HL-60 (cell line): Measurements from ENCODE around the gene SMIM31.
A peak's percentile ranks its signal among the peaks of the same experiment; 100 is the strongest.

ENCODE experiments used
- DNase-seq, 2 experiments: peaks; one replicate each; pipeline ENCODE4 v3.0.0-alpha.2; 2010 to 2020; ENCODE audit warnings: low read depth in 1 of 2, low spot score in 1 of 2
- H3K27ac ChIP-seq: fragments of 250-450 bp; sonication (Bioruptor Pico); replicated peaks from 2 replicates; pipeline ENCODE4 v1.5.1; 2020; ENCODE audit warnings: mild to moderate bottlenecking, moderate library complexity
- H3K27me3 ChIP-seq: fragments of 250-450 bp; sonication (Bioruptor Pico); 2 replicates; pipeline ENCODE4 v1.5.1; 2021; ENCODE audit warnings: mild to moderate bottlenecking, moderate library complexity; ENCODE audit not compliant: insufficient read depth, poor library complexity, severe bottlenecking
- H3K4me3 ChIP-seq: replicated peaks from 2 replicates; pipeline ENCODE4 v1.5.1; 2011; ENCODE audit warnings: mild to moderate bottlenecking, control low read depth, low read length; ENCODE audit not compliant: insufficient read depth
- CTCF ChIP-seq: IDR thresholded peaks from one replicate; pipeline ENCODE4 v1.5.1; 2011; ENCODE audit warnings: low read length, control low read depth, inconsistent platforms; ENCODE audit not compliant: insufficient read depth
- GABPA ChIP-seq: IDR thresholded peaks from 2 replicates; pipeline ENCODE4 v1.6.1; 2012; ENCODE audit warnings: low read depth
- POLR2AphosphoS5 ChIP-seq: IDR thresholded peaks from 2 replicates; pipeline ENCODE4 v1.6.1; 2012; ENCODE audit warnings: low read depth
- SPI1 ChIP-seq: IDR thresholded peaks from 2 replicates; pipeline ENCODE4 v1.6.1; 2012; ENCODE audit warnings: low read depth, mild to moderate bottlenecking, borderline replicate concordance
- long read RNA-seq: library from polyadenylated mRNA; unstranded; transcript quantifications from one replicate; pipeline ENCODE4 v2.0.0, GENCODE V29; 2020
- TF ChIP-seq, protein P1 (sequence below): IDR thresholded peaks from 2 replicates; pipeline ENCODE4 v1.6.1; 2012; ENCODE audit warnings: low read depth; ENCODE audit not compliant: insufficient replicate concordance

The SMIM31 gene
- long read RNA-seq, partial matches to known transcripts: 0 of 1 reads
- long read RNA-seq, other reads (novel, unspliced or antisense): 1 of 1 reads

DNA sequence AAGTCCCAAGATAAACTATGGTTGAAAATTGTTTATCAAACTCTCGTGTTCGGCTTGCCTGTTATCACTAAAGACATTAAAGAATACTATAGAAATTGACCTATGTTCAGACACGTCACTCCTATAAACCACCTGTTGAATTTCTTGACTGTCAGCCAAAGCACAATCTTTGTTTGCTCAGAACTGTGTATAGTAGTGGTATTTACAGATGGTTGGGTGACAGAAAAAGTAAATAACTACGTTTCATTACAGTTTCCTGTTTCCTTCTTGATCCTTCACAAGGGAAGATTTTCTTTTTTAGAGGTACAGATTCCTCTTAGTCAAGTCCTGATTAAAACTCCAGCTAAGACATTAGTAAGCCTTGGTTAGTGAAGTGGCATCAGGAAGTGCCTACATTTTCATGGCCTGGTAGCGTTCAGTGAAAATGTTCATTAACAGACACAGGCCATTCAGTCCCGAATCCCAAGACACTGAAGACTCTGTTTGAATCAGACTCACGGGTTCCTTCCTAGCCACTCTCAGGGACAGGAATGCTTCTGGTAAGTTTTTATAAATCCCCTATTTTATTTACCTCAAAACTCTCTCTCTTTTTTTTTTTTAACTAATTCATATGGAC, at the start of gene SMIM31:
TSS of gene SMIM31 (plus strand) at position 259 of the 616 bp plus-strand sequence. CDS start 16,313 bp downstream, outside the sequence.
- Histone ChIP-seq H3K4me3 (no peak within 1 kb of the TSS), H3K27me3 (no peaks in the 10 kb centered on the region), H3K27ac (no peak within 1 kb of the TSS)
- no peak for DNase-seq
- TF ChIP-seq CTCF (no peak), SPI1 (no peak)

DNA sequence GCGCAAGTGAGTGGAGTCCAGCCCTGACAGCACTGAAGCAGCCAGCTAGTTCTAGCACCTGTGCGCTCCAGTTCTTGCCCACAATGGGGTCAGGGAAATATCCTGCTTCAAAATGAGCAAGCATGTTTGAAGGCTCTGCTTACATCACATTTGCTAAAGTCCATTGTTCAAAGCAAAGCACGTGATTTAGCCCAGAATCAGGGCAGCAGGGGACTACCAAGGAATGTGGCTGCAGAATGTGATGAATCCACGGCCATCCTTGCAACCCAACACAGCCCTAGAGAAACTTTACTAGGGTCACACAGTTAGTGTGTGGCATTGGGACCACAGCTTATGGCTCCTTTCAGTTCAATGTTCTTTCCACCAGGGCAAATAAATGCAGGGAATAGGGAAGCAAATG, 47.3 kb upstream of the SMIM31 start:
- TF ChIP-seq GABPA (no peak), SPI1 (no peak), CTCF (no peak), POLR2AphosphoS5 (no peak)
- TF ChIP-seq, protein P1, sequence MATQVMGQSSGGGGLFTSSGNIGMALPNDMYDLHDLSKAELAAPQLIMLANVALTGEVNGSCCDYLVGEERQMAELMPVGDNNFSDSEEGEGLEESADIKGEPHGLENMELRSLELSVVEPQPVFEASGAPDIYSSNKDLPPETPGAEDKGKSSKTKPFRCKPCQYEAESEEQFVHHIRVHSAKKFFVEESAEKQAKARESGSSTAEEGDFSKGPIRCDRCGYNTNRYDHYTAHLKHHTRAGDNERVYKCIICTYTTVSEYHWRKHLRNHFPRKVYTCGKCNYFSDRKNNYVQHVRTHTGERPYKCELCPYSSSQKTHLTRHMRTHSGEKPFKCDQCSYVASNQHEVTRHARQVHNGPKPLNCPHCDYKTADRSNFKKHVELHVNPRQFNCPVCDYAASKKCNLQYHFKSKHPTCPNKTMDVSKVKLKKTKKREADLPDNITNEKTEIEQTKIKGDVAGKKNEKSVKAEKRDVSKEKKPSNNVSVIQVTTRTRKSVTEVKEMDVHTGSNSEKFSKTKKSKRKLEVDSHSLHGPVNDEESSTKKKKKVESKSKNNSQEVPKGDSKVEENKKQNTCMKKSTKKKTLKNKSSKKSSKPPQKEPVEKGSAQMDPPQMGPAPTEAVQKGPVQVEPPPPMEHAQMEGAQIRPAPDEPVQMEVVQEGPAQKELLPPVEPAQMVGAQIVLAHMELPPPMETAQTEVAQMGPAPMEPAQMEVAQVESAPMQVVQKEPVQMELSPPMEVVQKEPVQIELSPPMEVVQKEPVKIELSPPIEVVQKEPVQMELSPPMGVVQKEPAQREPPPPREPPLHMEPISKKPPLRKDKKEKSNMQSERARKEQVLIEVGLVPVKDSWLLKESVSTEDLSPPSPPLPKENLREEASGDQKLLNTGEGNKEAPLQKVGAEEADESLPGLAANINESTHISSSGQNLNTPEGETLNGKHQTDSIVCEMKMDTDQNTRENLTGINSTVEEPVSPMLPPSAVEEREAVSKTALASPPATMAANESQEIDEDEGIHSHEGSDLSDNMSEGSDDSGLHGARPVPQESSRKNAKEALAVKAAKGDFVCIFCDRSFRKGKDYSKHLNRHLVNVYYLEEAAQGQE: no peak
- DNase-seq: no peak
- no peaks in the 10 kb centered on the region for H3K27me3 ChIP-seq
- no peak overlapping the region for H3K4me3 ChIP-seq
- H3K27ac ChIP-seq: no peak overlapping the region

GRCh38 chr4:164716901-164717300, 37.0 kb upstream of the SMIM31 start:
- TF ChIP-seq POLR2AphosphoS5: no peak
- TF ChIP-seq SPI1: no peak
- TF ChIP-seq GABPA: no peak
- TF ChIP-seq, protein P1: no peak
- TF ChIP-seq CTCF: peak; percentile 2
- no peaks in the 10 kb centered on the region for H3K27me3 ChIP-seq
- DNase-seq: no peak
- no peak overlapping the region for H3K27ac ChIP-seq
- H3K4me3 ChIP-seq: no peak overlapping the region

DNA sequence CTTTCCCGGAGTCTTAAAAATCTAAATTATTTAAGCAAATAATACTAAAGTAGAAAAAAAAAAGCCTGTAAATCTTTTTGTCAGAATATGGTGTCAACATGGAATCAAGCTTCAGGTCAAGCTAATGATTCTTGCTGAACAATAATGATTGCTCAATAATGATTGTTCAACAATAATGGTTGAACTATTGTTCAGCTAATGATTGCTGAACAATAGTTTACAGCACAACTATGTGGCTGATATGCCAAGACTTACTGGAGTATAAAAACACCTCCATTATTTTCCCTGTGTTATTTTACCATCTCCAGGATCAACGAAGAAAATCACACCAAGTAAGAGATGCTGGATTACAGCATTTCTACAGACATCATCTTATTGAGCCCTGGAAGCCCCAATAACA, 35.1 kb upstream of the SMIM31 start:
- TF ChIP-seq SPI1 (no peak), CTCF (no peak), GABPA (no peak)
- DNase-seq: no peak
- no peaks in the 10 kb centered on the region for H3K27me3 ChIP-seq
- no peak overlapping the region for H3K4me3 ChIP-seq
- no peak overlapping the region for H3K27ac ChIP-seq
